GM13976 (cell line): Measurements from ENCODE around the gene KLF13.

ENCODE experiments used
- DNase-seq: peaks from one replicate; pipeline ENCODE4 v3.0.0; 2012; ENCODE audit warnings: low spot score
- CTCF ChIP-seq: IDR thresholded peaks from 2 replicates; pipeline ENCODE4 v1.5.1; 2012; ENCODE audit warnings: borderline replicate concordance, mild to moderate bottlenecking; ENCODE audit not compliant: insufficient read depth; ENCODE audit errors: extremely low read depth, missing control alignments, control extremely low read depth
- in situ Hi-C: fragments of 300-500 bp; cut with MboI; formaldehyde crosslinking; loops from one replicate; pipeline ENCODE4 v1.12.0; 2022; ENCODE audit warnings: low sequenced_read_pairs, mixed read lengths, inconsistent platforms; ENCODE audit not compliant: unreplicated experiment

The KLF13 gene

GRCh38 chr15:31367021-31367729 is 40.5 kb downstream of the KLF13 start:
- TF ChIP-seq CTCF = no peak
- no peak for DNase-seq
- in situ Hi-C loops = loop anchor here (10.0 kb wide), 1 partner anchor 118 kb away; no protein-coding TSS in a partner anchor

GRCh38 chr15:31367730-31368344 is 41.2 kb downstream of the KLF13 start:
- no peak for DNase-seq
- in situ Hi-C loops = loop anchor here (10.0 kb wide), 1 partner anchor 117 kb away; no protein-coding TSS in a partner anchor
- no peak for TF ChIP-seq CTCF

GRCh38 chr15:31369727-31370126 is 43.1 kb downstream of the KLF13 start:
- in situ Hi-C loops = loop anchor here (10.0 kb wide), 1 partner anchor 115 kb away; no protein-coding TSS in a partner anchor
- no peak for DNase-seq

GRCh38 chr15:31371520-31372240 is 45.0 kb downstream of the KLF13 start:
- DNase-seq = no peak
- in situ Hi-C loops = no loop called here
- no peak for TF ChIP-seq CTCF

More at GRCh38 chr15:31369727-31370126, 43.1 kb downstream of the KLF13 start:
- no peak for TF ChIP-seq CTCF

- no peak for DNase-seq
- no peak for TF ChIP-seq CTCF
- in situ Hi-C loops = no loop called here
Measured at GRCh38 chr15:31372635-31373091, 46.0 kb downstream of the KLF13 start.

GRCh38 chr15:31373096-31373865 is 46.6 kb downstream of the KLF13 start:
- TF ChIP-seq CTCF = no peak

More at GRCh38 chr15:31373096-31373865, 46.6 kb downstream of the KLF13 start:
- in situ Hi-C loops = no loop called here
- DNase-seq = no peak
